GM19099 (cell line): ENCODE measurements around the gene LEUTX.

Experiments used
- POLR2A ChIP-seq: IDR thresholded peaks from 3 replicates; pipeline ENCODE4 v1.6.1; 2011; ENCODE audit warnings: low read depth; ENCODE audit not compliant: insufficient read length; ENCODE audit errors: extremely low read depth

LEUTX gene

GRCh38 chr19:39813264-39813993, 34.8 kb downstream of the LEUTX start:
- TF ChIP-seq POLR2A: no peak

- TF ChIP-seq POLR2A: no peak
These were observed 35.9 kb downstream of the LEUTX start for GRCh38 chr19:39814595-39814994.

GRCh38 chr19:39816287-39817048, 37.8 kb downstream of the LEUTX start:
- TF ChIP-seq POLR2A: no peak

GRCh38 chr19:39817888-39818561, 39.4 kb downstream of the LEUTX start:
- TF ChIP-seq POLR2A: no peak

- TF ChIP-seq POLR2A: no peak
These were observed 40.0 kb downstream of the LEUTX start for GRCh38 chr19:39818626-39819097.

- TF ChIP-seq POLR2A: no peak
These were observed 41.1 kb downstream of the LEUTX start for GRCh38 chr19:39819786-39820185.

GRCh38 chr19:39820696-39821095, 42.0 kb downstream of the LEUTX start:
- no peak for TF ChIP-seq POLR2A

- no peak for TF ChIP-seq POLR2A
These were observed 45.0 kb downstream of the LEUTX start for GRCh38 chr19:39823686-39824085.

- TF ChIP-seq POLR2A: peak; percentile 66
These were observed 45.8 kb downstream of the LEUTX start for GRCh38 chr19:39824143-39825092.

GRCh38 chr19:39825093-39825463, 46.4 kb downstream of the LEUTX start:
- TF ChIP-seq POLR2A: no peak

- TF ChIP-seq POLR2A: no peak
These were observed 47.0 kb downstream of the LEUTX start for GRCh38 chr19:39825531-39826076.

GRCh38 chr19:39826311-39826945, 47.8 kb downstream of the LEUTX start:
- no peak for TF ChIP-seq POLR2A

- no peak for TF ChIP-seq POLR2A
These were observed 48.6 kb downstream of the LEUTX start for GRCh38 chr19:39827216-39827615.
